Gastrocnemius medialis (tissue), 4 donors: ENCODE data around the gene SEC22C. TPM values are rescaled to one million over a fixed set of nuclear protein-coding genes. Genes with fewer than 3 reads are reported as not detected.
A peak's percentile ranks its signal among the peaks of the same experiment; 100 is the strongest.

Source experiments
- ATAC-seq, 2 donors: fragments of 150-250 bp; one replicate each; pipeline ENCODE4 v1.9.1; 2016
- DNase-seq, 2 donors: peaks; one replicate each; pipeline ENCODE4 v3.0.0-alpha.2; 2019
- H3K27ac ChIP-seq, 4 donors: fragments of 200-600 bp; sonication (generic); 1 replicate in 1 of 4; 2 replicates in 3 of 4; pipeline ENCODE4 v1.5.1; 2016 to 2018; ENCODE audit warnings: mild to moderate bottlenecking in 2 of 4, moderate library complexity in 1 of 4
- H3K27me3 ChIP-seq, 3 donors: fragments of 200-600 bp; sonication (generic) in 2 of 3; 1 replicate in 1 of 3; 2 replicates in 2 of 3; pipeline versions ENCODE4 v1.5.1 to v1.6.0; 2016 to 2019; ENCODE audit warnings: mild to moderate bottlenecking in 1 of 3, moderate library complexity in 1 of 3
- H3K36me3 ChIP-seq, 2 donors: fragments of 200-600 bp; sonication (generic) in 1 of 2; one replicate each; pipeline ENCODE4 v1.5.1; 2017 to 2018
- H3K4me1 ChIP-seq, 2 donors: fragments of 200-600 bp; sonication (generic) in 1 of 2; one replicate each; pipeline ENCODE4 v1.5.1; 2016 to 2017; ENCODE audit warnings: mild to moderate bottlenecking in 2 of 2
- H3K4me3 ChIP-seq, 4 donors: fragments of 200-600 bp; sonication (generic) in 3 of 4; 1 replicate in 1 of 4; 2 replicates in 3 of 4; pipeline ENCODE4 v1.5.1; 2016 to 2019; ENCODE audit warnings: mild to moderate bottlenecking in 2 of 4
- H3K9me3 ChIP-seq, 3 donors: fragments of 200-600 bp; sonication (generic) in 2 of 3; 1 replicate in 1 of 3; 2 replicates in 2 of 3; pipeline ENCODE4 v1.5.1; 2016 to 2019
- CTCF ChIP-seq, 5 experiments: fragments of 450-650 bp in 3 of 5; fragments of 200-600 bp in 2 of 5; sonication (generic) in 2 of 5; IDR thresholded peaks in 4 of 5; conservative IDR thresholded peaks in 1 of 5; 1 replicate in 4 of 5; 2 replicates in 1 of 5; pipeline ENCODE4 v1.5.1; 2016 to 2019; ENCODE audit warnings: antibody characterized with exemption in 5 of 5, mild to moderate bottlenecking in 3 of 5, moderate library complexity in 3 of 5
- POLR2A ChIP-seq, 2 donors: fragments of 450-650 bp; IDR thresholded peaks; one replicate each; pipeline ENCODE4 v1.6.1; 2017; ENCODE audit warnings: antibody characterized with exemption in 2 of 2, mild to moderate bottlenecking in 2 of 2, moderate library complexity in 2 of 2
- in situ Hi-C, 4 donors: fragments of 200-750 bp; cut with MboI; loops; one replicate each; pipeline versions ENCODE4 v1.15.0 to v1.8.0; 2017; ENCODE audit warnings: low sequenced_read_pairs in 4 of 4
- intact Hi-C: fragments of 100-400 bp; cut with DNase I; formaldehyde crosslinking; loops from one replicate; pipeline ENCODE4 v1.15.1; 2023; ENCODE audit warnings: low total_unique reads
- total RNA-seq, 4 donors: library from RNA; depleted of rRNA; stranded (reverse); fragments of >200 nt; gene quantifications; one replicate each; pipeline versions ENCODE4 v1.1.0 to v1.2.3, GENCODE V29; 2016

Gene SEC22C
- total RNA-seq, 4 donors from 2014 or later = 35.5 to 54.6 (median 40.6) TPM

GRCh38 chr3:42513521-42513920 lies 68.2 kb downstream of the SEC22C start:
- H3K36me3 ChIP-seq = no peaks in the 10 kb centered on the region
- ATAC-seq = no peak
- no peak overlapping the region for H3K27ac ChIP-seq
- no peaks in the 10 kb centered on the region for H3K27me3 ChIP-seq
- H3K4me3 ChIP-seq = no peak overlapping the region
- no peaks in the 10 kb centered on the region for H3K9me3 ChIP-seq
- in situ Hi-C loops (no loop called here), intact Hi-C loops (no loop called here)
- TF ChIP-seq CTCF (IDR thresholded peaks at IDR 0.05 in 4 of 5, conservative IDR thresholded peaks at IDR 0.05 in 1 of 5) = no peak
- no peak for TF ChIP-seq POLR2A (IDR thresholded peaks at IDR 0.05)
- no peak for DNase-seq
- H3K4me1 ChIP-seq = no peaks in the 10 kb centered on the region

- no peak overlapping the region for H3K27ac ChIP-seq
- intact Hi-C loops (no loop called here), in situ Hi-C loops (no loop called here)
- no peaks in the 10 kb centered on the region for H3K4me1 ChIP-seq
- ATAC-seq (no peak), DNase-seq (no peak)
- no peaks in the 10 kb centered on the region for H3K27me3 ChIP-seq
- no peak overlapping the region for H3K4me3 ChIP-seq
- H3K9me3 ChIP-seq = no peaks in the 10 kb centered on the region
- H3K36me3 ChIP-seq = no peaks in the 10 kb centered on the region
- no peak for TF ChIP-seq CTCF (IDR thresholded peaks at IDR 0.05 in 4 of 5, conservative IDR thresholded peaks at IDR 0.05 in 1 of 5)
- TF ChIP-seq POLR2A (IDR thresholded peaks at IDR 0.05) = no peak
These were observed 68.6 kb downstream of the SEC22C start for GRCh38 chr3:42513121-42513520.

- Histone ChIP-seq H3K9me3 (no peaks in the 10 kb centered on the region), H3K27ac (no peak overlapping the region), H3K4me3 (no peak overlapping the region), H3K36me3 (no peaks in the 10 kb centered on the region), H3K27me3 (no peaks in the 10 kb centered on the region), H3K4me1 (no peaks in the 10 kb centered on the region)
- intact Hi-C loops = no loop called here
- DNase-seq (no peak), ATAC-seq (no peak)
- no peak for TF ChIP-seq POLR2A (IDR thresholded peaks at IDR 0.05)
- in situ Hi-C loops = no loop called here
These were observed 70.0 kb downstream of the SEC22C start for GRCh38 chr3:42511736-42512135.

GRCh38 chr3:42511201-42511600 lies 70.6 kb downstream of the SEC22C start:
- Histone ChIP-seq H3K36me3 (no peaks in the 10 kb centered on the region), H3K27ac (no peak overlapping the region), H3K9me3 (no peaks in the 10 kb centered on the region), H3K27me3 (no peaks in the 10 kb centered on the region), H3K4me3 (no peak overlapping the region), H3K4me1 (no peaks in the 10 kb centered on the region)
- peak in 1 of 2 donors; percentile 46 for ATAC-seq
- DNase-seq = no peak
- intact Hi-C loops (no loop called here), in situ Hi-C loops (no loop called here)
- TF ChIP-seq POLR2A (IDR thresholded peaks at IDR 0.05) (no peak), CTCF (IDR thresholded peaks at IDR 0.05 in 4 of 5, conservative IDR thresholded peaks at IDR 0.05 in 1 of 5) (no peak)

GRCh38 chr3:42510325-42510724 lies 71.4 kb downstream of the SEC22C start:
- in situ Hi-C loops (no loop called here), intact Hi-C loops (no loop called here)
- Histone ChIP-seq H3K9me3 (no peaks in the 10 kb centered on the region), H3K27ac (no peak overlapping the region), H3K36me3 (no peaks in the 10 kb centered on the region), H3K27me3 (no peaks in the 10 kb centered on the region), H3K4me3 (no peak overlapping the region), H3K4me1 (no peaks in the 10 kb centered on the region)
- ATAC-seq = no peak
- no peak for DNase-seq
- TF ChIP-seq POLR2A (IDR thresholded peaks at IDR 0.05) = no peak
- TF ChIP-seq CTCF (IDR thresholded peaks at IDR 0.05 in 4 of 5, conservative IDR thresholded peaks at IDR 0.05 in 1 of 5) = no peak
